Stimulated activated naive CD4-positive, alpha-beta T cell (primary cell): ENCODE measurements around the gene SPEM2.

Source experiments
- DNase-seq, 6 experiments: peaks; one replicate each; lab custom pipeline; 2025; lab: John Stamatoyannopoulos, UW

SPEM2 gene

DNA sequence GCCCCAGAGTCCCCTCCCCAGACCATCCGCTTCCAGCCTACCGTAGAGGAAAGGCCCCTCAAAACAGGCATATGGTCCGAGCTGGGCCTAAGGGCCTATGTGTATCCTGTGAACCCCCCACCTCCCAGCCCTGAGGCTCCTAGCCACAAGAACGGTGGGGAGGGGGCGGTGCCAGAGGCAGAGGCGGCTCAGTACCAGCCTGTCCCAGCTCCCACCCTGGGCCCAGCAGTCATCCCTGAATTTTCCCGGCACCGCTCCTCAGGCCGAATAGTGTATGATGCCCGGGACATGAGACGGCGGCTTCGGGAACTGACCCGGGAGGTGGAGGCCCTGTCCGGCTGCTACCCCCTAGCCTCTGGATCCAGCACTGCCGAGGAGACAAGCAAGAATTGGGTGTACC lies 4.2 kb upstream of the SPEM2 start:
- no peak for DNase-seq

- no peak for DNase-seq
Measured at GRCh38 chr17:7423679-7424078, 1.7 kb upstream of the SPEM2 start.

- DNase-seq: no peak
Measured at GRCh38 chr17:7425756-7426155, 340 bp downstream of the SPEM2 start.

GRCh38 chr17:7426203-7426863 lies 917 bp downstream of the SPEM2 start:
- no peak for DNase-seq

DNA sequence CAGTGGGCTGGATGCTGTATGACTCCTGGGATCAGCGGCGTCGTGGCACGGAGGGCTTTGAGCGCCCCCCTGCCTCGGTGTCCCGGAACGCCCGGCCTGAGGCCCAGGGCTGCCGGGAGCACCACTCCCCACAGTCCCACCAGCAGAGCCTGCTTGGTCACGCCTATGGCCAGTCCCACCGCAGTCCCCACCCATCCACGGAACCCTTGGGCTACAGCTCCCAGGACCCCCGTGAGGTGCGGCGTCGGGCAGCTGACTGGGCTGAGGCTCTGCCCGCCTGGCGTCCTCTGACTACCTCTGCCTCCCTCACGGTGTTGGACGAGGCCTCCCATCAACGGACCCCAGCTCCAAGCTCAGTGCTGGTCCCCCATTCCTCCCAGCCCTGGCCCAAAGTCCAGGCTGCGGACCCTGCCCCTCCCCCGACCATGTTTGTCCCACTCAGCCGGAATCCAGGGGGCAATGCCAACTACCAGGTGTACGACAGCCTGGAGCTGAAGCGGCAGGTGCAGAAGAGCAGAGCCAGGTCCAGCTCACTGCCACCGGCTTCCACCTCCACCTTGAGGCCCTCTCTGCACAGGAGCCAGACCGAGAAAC lies 1.6 kb downstream of the SPEM2 start:
- DNase-seq: no peak

DNA sequence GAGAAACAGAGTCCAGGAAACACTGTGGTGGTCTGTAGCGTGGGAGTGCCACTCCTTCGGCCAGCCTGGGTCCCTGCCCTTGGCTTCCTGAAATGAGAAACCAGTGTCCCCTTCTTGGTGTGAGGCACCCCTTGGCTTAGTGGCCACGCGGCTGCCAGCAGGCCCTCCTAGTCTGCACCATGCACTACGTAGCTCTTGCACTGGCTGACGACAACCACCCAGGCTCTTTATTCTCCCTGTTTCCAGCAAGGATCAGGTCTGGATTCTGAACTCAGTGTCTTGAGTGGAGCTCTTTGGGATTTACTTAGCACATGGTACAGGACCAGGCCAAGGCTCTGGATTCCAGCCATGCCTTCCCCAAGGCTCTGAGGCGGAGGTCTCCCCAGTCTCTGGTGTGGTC lies 2.1 kb downstream of the SPEM2 start:
- DNase-seq: no peak

DNA sequence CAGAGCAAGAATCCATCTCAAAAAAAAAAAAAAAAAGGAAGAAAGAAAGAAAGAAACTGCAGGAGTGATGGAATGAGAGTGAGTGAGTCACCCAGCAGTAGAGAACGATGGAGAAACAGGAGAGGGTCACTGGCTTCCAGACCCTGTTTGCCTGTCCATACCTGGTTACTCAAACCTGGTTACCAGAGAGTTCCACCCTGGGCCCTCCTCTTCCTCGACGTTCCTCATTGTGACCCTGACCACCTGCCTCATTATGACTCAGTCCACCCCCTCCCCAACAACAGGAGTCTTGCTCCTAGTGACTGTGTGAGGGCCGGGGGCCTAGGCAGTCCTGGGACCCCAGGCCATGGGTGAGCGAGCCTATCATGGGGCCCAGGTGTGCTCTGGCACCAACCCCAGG lies 3.1 kb downstream of the SPEM2 start, which contains the start of gene SPEM3:
SPEM3 (plus strand) TSS at position 301 of the 400 bp plus-strand sequence; CDS start at position 347, 46 bp downstream.
- DNase-seq: no peak

GRCh38 chr17:7429722-7430121 lies 4.3 kb downstream of the SPEM2 start:
- no peak for DNase-seq

DNA sequence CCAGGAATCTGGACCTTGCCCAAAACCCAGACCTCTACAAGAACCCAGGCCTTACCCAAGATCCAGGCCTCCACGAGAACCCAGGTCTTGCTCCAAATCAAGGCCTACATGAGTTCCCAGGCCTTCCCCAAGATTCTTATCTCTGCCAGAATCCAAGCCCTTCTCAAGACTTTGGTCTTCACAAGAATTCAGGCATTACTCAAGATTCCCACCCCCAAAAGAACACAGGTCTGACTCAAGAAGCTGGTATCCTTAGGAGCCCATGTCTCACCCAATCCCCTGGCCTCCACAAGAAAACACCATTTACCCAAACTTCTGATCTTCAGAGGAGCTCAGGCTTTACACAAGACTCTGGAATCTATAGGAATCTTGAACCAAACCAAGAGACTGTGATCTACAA lies 5.8 kb downstream of the SPEM2 start:
- DNase-seq: no peak

- DNase-seq: no peak
Measured at GRCh38 chr17:7432296-7432695, 6.9 kb downstream of the SPEM2 start.

DNA sequence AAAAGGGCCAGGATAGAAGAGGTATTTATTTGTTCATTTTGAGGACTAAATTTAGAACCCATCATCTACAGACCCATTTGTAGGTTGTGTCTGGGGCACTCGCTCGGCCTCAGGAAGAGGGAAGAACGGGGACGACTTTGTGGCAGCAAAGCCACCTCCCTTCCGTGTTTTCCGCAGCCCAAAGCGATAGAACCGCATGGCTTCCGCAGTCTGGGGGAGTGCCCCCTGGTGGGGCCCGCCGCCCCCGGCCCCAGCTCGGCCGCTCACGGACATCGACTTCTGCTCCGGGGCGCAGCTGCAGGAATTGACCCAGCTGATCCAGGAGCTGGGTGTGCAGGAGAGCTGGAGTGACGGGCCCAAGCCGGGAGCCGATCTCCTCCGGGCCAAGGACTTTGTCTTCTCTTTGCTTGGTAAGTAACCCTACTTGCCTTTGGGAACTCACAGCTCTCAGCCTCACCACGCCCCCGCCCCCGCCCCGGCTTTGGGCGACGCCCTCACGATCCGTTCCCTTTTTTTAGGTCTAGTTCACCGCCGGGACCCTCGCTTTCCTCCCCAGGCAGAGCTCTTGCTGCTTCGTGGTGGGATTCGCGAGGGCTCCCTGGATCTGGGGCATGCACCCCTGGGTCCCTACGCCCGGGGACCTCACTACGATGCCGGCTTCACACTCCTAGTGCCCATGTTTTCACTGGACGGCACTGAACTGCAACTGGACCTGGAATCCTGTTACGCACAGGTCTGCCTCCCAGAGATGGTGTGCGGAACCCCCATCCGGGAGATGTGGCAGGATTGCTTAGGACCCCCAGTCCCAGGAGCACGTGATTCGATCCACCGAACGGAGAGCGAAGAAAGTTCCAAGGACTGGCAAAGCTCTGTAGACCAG lies 10.5 kb downstream of the SPEM2 start:
- DNase-seq: peak; percentile 46 to 90 (median 74)

GRCh38 chr17:7436556-7437368 lies 11.3 kb downstream of the SPEM2 start:
- DNase-seq: peak; percentile 69 to 86 (median 74)

- no peak for DNase-seq
Measured at GRCh38 chr17:7437369-7437863, 12.0 kb downstream of the SPEM2 start.

GRCh38 chr17:7437950-7438614 lies 12.7 kb downstream of the SPEM2 start:
- peak in 5 of 6 experiments; percentile 41 to 62 (median 50) for DNase-seq

- peak in 1 of 6 experiments; percentile 44 for DNase-seq
Measured at GRCh38 chr17:7438656-7439460, 13.4 kb downstream of the SPEM2 start.

GRCh38 chr17:7439462-7440112 lies 14.2 kb downstream of the SPEM2 start, which contains the start of gene FGF11:
Gene FGF11 (plus strand): TSS chr17:7439512. CDS start chr17:7439621, 109 bp downstream.
- DNase-seq: peak in 2 of 6 experiments; percentile 13 to 24

GRCh38 chr17:7440113-7440833 lies 14.9 kb downstream of the SPEM2 start:
- peak in 4 of 6 experiments; percentile 33 to 41 (median 34) for DNase-seq

DNA sequence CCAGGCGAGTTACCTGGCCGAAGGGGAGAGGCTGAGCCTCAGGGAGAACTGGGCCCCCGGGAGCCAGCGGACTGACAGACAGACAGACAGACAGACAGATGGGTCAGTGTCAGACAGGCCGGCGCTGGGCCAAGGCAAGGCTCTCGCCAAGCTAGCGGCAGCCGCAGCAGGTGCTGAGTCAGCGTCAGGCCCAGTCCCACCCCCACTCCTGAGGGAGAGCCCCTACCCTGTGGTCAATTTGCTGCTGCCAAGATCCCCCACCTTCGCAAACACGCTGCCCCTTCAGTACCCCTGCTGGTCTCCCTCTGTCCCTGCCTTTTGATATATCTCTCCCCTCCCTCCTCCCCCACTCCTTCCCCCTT lies 15.4 kb downstream of the SPEM2 start:
- no peak for DNase-seq

- no peak for DNase-seq
Measured at GRCh38 chr17:7441266-7441665, 15.8 kb downstream of the SPEM2 start.
